ENCODE results near the gene CFAP91.

CFAP91 gene

DNA sequence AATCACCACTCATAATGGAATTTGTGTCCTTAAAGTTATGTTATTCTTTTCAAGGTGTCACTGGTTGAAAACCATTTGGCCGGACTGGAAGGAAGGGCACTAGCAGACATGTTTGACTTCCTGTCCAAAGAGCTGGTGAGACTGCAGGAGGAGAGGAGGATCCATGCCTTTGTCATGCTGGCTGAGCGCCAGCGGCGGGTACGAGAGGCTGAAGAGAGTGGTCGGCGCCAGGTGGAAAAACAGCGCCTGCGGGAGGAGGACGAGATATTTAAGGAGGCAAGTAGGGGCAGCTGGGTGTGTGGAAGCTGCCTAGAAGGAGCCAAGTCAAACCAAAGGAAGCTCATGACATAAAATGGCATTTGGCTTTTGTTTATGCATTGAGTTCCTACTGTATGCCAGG is 41.1 kb downstream of the CFAP91 start:
- DNase-seq (ENCODE audit: low read depth): no peak

GRCh38 chr3:119745942-119746341 is 43.1 kb downstream of the CFAP91 start:
- no peak for DNase-seq (ENCODE audit: low read depth)

DNA sequence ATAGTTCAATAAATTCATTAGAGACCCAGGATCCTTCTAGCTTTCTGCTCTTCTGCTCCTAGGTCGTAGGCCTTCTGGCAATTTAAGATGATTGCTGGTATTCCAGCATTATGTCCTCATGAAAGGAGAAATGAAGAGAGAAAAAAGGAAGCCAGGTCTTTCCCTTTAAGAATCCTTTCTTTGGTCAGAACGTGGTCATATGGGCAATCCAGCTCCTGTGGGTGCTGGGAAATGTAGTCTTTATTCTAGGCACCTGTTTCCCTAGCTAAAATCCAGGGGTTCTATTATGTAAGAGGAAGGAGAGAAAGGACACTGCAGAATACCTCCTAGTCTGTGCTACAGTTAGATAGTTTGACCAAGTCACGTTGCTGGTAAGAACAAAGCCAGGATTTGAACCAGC is 43.6 kb downstream of the CFAP91 start:
- no peak for DNase-seq (ENCODE audit: low read depth)

- no peak for DNase-seq (ENCODE audit: low read depth)
Observed at GRCh38 chr3:119747357-119747756, 44.5 kb downstream of the CFAP91 start.

DNA sequence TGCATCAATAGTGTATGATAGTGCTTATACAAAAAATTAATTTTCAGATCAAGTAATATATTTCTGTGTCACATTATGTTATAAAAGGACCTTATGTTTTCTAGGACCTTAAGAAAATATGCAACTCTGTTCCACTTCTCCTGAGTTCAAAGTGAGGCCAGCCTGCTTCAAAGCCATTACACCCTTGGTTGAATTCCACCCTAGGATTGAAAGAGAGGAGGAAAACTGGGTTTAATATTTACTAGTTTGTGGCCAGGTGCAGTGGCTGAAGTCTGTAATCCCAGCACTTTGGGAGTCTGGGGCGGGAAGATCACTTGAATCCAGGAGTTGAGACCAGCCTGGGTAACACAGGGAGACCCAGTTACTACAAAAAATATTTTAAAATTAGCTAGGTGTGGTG is 46.2 kb downstream of the CFAP91 start:
- DNase-seq (ENCODE audit: low read depth): no peak

DNA sequence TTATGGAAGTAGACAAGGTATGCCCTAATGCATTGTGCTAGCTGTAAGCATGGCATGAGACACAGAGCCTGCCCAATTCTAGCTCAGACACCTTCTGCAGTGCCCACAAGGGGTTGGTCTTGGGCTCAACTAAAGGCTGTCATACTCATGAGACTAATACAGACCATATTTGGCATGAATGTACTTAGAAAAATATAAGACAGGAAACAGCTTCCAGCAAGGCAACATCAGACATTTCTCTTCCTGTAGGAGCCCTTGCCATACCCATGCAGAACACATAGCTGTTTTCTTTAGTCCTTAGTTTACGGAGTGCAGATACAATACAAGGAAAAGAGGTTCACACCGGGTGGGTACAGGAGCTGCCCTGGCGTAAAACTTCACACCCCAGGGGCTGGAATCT is 48.6 kb downstream of the CFAP91 start:
- DNase-seq (ENCODE audit: low read depth): no peak
